ENCODE measurements around the gene CLNK. TPM values are rescaled to one million over a fixed set of nuclear protein-coding genes. Genes with fewer than 3 reads are reported as not detected.

CLNK gene
- total and polyA plus RNA-seq, 2 of the 8 experiments (the other 6 are each of a cell fraction or from before 2014, with no cell fraction given), result not detected

- TF ChIP-seq CHD7 (IDR thresholded peaks at IDR 0.05; ENCODE audit: insufficient replicate concordance, low read length) (no peak), KDM1A (IDR thresholded peaks at IDR 0.05; ENCODE audit: borderline replicate concordance, low read length) (no peak)
Measured at GRCh38 chr4:10606483-10607155, 77.9 kb downstream of the CLNK start (continued).
